Measurements from ENCODE around the gene METTL14.

- TF ChIP-seq, protein P1, sequence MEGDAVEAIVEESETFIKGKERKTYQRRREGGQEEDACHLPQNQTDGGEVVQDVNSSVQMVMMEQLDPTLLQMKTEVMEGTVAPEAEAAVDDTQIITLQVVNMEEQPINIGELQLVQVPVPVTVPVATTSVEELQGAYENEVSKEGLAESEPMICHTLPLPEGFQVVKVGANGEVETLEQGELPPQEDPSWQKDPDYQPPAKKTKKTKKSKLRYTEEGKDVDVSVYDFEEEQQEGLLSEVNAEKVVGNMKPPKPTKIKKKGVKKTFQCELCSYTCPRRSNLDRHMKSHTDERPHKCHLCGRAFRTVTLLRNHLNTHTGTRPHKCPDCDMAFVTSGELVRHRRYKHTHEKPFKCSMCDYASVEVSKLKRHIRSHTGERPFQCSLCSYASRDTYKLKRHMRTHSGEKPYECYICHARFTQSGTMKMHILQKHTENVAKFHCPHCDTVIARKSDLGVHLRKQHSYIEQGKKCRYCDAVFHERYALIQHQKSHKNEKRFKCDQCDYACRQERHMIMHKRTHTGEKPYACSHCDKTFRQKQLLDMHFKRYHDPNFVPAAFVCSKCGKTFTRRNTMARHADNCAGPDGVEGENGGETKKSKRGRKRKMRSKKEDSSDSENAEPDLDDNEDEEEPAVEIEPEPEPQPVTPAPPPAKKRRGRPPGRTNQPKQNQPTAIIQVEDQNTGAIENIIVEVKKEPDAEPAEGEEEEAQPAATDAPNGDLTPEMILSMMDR (IDR thresholded peaks at IDR 0.05), result no peak
- no peak for TF ChIP-seq POLR2A (IDR thresholded peaks at IDR 0.05)
- no peak for TF ChIP-seq POLR2AphosphoS5 (IDR thresholded peaks at IDR 0.05)
- no peak for TF ChIP-seq EP300 (IDR thresholded peaks at IDR 0.05)
These were observed 33.4 kb downstream of the METTL14 start for GRCh38 chr4:118718511-118719170.

Data from gastroesophageal sphincter (tissue), 3 donors.